Measurements from ENCODE around the gene DISP1.

DNA sequence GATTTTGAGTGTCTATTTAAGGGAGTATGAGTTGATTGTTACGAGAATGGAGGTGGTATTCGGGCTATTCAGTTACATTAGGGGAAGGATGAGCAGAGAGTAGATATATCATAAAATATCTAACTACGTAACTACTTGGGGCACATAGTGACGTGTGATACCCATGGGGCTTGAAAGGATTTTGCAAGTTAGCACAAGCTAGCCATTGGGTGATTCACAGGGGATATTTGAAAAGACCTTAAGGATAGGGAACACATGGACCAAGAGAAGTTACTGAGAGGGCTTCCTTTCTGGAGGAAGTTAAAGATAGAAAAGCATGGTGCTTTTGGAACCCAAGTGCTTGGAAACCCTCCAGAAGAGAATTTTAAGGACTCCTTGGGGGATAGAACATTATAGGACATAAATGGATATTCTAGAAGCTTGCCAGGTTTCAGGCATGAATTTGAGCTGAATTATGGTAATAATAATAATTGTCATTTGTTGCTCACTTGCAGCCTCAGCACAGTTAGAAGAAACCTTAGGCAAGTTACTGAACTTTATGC, 5.4 kb downstream of the DISP1 start:
- TF ChIP-seq, protein P1, sequence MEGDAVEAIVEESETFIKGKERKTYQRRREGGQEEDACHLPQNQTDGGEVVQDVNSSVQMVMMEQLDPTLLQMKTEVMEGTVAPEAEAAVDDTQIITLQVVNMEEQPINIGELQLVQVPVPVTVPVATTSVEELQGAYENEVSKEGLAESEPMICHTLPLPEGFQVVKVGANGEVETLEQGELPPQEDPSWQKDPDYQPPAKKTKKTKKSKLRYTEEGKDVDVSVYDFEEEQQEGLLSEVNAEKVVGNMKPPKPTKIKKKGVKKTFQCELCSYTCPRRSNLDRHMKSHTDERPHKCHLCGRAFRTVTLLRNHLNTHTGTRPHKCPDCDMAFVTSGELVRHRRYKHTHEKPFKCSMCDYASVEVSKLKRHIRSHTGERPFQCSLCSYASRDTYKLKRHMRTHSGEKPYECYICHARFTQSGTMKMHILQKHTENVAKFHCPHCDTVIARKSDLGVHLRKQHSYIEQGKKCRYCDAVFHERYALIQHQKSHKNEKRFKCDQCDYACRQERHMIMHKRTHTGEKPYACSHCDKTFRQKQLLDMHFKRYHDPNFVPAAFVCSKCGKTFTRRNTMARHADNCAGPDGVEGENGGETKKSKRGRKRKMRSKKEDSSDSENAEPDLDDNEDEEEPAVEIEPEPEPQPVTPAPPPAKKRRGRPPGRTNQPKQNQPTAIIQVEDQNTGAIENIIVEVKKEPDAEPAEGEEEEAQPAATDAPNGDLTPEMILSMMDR (IDR thresholded peaks at IDR 0.05): no peak
- TF ChIP-seq TEAD4 (CRISPR knock-in tag; IDR thresholded peaks at IDR 0.05) (no peak), NFE2L1 (CRISPR knock-in tag; IDR thresholded peaks at IDR 0.05) (no peak), NR2C2 (CRISPR knock-in tag; IDR thresholded peaks at IDR 0.05) (no peak), FOXK1 (CRISPR knock-in tag; IDR thresholded peaks at IDR 0.05) (no peak), KAT7 (CRISPR knock-in tag; IDR thresholded peaks at IDR 0.05; ENCODE audit: borderline replicate concordance) (no peak), SP1 (CRISPR knock-in tag; conservative IDR thresholded peaks at IDR 0.05) (no peak)
- TF ChIP-seq, protein P2, sequence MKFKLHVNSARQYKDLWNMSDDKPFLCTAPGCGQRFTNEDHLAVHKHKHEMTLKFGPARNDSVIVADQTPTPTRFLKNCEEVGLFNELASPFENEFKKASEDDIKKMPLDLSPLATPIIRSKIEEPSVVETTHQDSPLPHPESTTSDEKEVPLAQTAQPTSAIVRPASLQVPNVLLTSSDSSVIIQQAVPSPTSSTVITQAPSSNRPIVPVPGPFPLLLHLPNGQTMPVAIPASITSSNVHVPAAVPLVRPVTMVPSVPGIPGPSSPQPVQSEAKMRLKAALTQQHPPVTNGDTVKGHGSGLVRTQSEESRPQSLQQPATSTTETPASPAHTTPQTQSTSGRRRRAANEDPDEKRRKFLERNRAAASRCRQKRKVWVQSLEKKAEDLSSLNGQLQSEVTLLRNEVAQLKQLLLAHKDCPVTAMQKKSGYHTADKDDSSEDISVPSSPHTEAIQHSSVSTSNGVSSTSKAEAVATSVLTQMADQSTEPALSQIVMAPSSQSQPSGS (CRISPR knock-in tag; IDR thresholded peaks at IDR 0.05; ENCODE audit: borderline replicate concordance, low read depth): no peak
- TF ChIP-seq, protein P3, sequence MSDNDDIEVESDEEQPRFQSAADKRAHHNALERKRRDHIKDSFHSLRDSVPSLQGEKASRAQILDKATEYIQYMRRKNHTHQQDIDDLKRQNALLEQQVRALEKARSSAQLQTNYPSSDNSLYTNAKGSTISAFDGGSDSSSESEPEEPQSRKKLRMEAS (CRISPR knock-in tag; IDR thresholded peaks at IDR 0.05): no peak
- TF ChIP-seq, protein P4, sequence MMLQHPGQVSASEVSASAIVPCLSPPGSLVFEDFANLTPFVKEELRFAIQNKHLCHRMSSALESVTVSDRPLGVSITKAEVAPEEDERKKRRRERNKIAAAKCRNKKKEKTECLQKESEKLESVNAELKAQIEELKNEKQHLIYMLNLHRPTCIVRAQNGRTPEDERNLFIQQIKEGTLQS (CRISPR knock-in tag; conservative IDR thresholded peaks at IDR 0.05): no peak
